HG03469 (cell line): ENCODE results near the gene BDH1.

ENCODE experiments used
- ATAC-seq: cut with Tn5 transposase; IDR thresholded peaks from one replicate; pipeline ENCODE4 v1.9.1; 2021; ENCODE audit warnings: mild to moderate bottlenecking, moderate library complexity, moderate number of reproducible peaks; ENCODE audit not compliant: unreplicated experiment

BDH1 gene

GRCh38 chr3:197464794-197465193, 91.0 kb downstream of the BDH1 start:
- no peak for ATAC-seq

DNA sequence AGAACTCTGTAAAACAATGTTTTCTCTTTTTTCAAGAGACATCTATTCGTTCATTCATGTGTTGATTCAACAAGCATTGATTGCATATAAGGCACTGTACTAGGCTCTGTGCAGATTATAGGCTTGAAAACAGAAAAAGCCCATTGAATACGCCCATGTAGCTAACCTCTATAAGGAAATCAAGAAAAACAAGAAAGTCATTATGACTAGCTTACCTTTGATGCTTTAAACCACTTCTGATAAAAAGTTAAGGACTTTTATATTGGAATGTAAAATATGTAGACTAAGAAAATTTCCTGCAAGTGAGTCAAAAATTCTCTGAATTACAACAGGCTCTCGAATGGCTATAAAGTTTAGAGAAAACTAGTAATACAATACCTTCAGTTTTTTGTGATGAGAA, 92.5 kb downstream of the BDH1 start:
- ATAC-seq: no peak

GRCh38 chr3:197462808-197463207, 93.0 kb downstream of the BDH1 start:
- ATAC-seq: no peak

GRCh38 chr3:197460639-197461038, 95.1 kb downstream of the BDH1 start:
- ATAC-seq: no peak

DNA sequence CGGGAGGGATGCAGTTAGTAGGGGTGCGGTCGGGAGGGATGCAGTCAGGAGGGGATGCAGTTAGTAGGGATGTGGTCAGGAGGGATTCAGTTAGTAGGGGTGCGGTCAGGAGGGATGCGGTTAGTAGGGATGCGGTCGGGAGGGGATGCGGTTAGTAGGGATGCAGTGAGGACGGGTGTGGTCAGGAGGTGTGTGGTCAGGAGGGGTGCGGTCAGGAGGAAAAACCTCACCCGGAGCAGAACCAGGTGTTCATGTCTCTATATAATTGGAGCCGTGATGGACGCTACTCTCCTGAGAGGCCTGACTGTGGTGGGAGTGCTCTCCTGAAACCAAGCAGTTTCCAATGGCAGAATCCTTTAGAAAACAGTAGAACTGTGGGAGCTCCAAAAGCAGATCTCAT, 95.8 kb downstream of the BDH1 start:
- ATAC-seq: no peak
